K562 (cell line): ENCODE data around the gene CAVIN1. TPM values are rescaled to one million over a fixed set of nuclear protein-coding genes. Genes with fewer than 3 reads are reported as not detected.

Source experiments
- E2F6 ChIP-seq, 2 experiments: IDR thresholded peaks; 2 replicates each; pipeline ENCODE4 v1.6.1; 2011; ENCODE audit warnings: borderline replicate concordance in 1 of 2, control low read depth in 1 of 2, low read depth in 1 of 2, low read length in 1 of 2, mild to moderate bottlenecking in 1 of 2, mixed read lengths in 1 of 2, moderate library complexity in 1 of 2; ENCODE audit not compliant: insufficient read depth in 1 of 2, insufficient read length in 1 of 2, poor library complexity in 1 of 2, severe bottlenecking in 1 of 2; ENCODE audit errors: extremely low read depth in 1 of 2
- ETV1 ChIP-seq: fragments of 450-650 bp; conservative IDR thresholded peaks from 2 replicates; pipeline ENCODE4 v1.6.1; 2016; ENCODE audit warnings: missing genetic modification characterization, control low read depth, low read depth, missing compliant biosample characterization
- HMGN3 ChIP-seq: IDR thresholded peaks from 2 replicates; pipeline ENCODE4 v1.6.1; 2011; ENCODE audit warnings: borderline replicate concordance, low read depth, mild to moderate bottlenecking, mixed read lengths, low read length; ENCODE audit not compliant: insufficient read length; ENCODE audit errors: extremely low read depth
- KAT2B ChIP-seq: IDR thresholded peaks from one replicate; pipeline ENCODE4 v1.6.1; 2012; ENCODE audit warnings: low read depth, mild to moderate bottlenecking, control low read depth, inconsistent platforms, low read length, moderate library complexity
- SAP30 ChIP-seq: fragments of 200-600 bp; sonication (generic); IDR thresholded peaks from 2 replicates; pipeline ENCODE4 v1.6.1; 2012; ENCODE audit warnings: borderline replicate concordance, low read depth, mild to moderate bottlenecking, moderate library complexity, low read length, control low read depth, inconsistent platforms; ENCODE audit not compliant: insufficient read depth, poor library complexity, severe bottlenecking
- SP2 ChIP-seq: IDR thresholded peaks from 2 replicates; pipeline ENCODE4 v1.6.1; 2011; ENCODE audit warnings: mild to moderate bottlenecking, low read depth, low read length, moderate library complexity; ENCODE audit not compliant: poor library complexity, severe bottlenecking; ENCODE audit errors: extremely low read depth
- STAG1 ChIP-seq: sonication (generic); formaldehyde crosslinking; IDR thresholded peaks from 2 replicates; pipeline ENCODE4 v1.5.0; 2020; ENCODE audit warnings: missing genetic modification reagents, borderline replicate concordance
- TFAM ChIP-seq: fragments of 250-450 bp; sonication (Bioruptor Pico); conservative IDR thresholded peaks from 2 replicates; pipeline ENCODE4 v1.5.0; 2021; ENCODE audit warnings: mild to moderate bottlenecking, moderate library complexity
- UBTF ChIP-seq, 2 experiments: IDR thresholded peaks; 2 replicates each; pipeline ENCODE4 v1.6.1; 2012; ENCODE audit warnings: improper control_type of control experiment in 2 of 2, low read depth in 2 of 2, low read length in 2 of 2, borderline replicate concordance in 1 of 2
- ZBTB5 ChIP-seq: fragments of 450-650 bp; IDR thresholded peaks from 2 replicates; pipeline ENCODE4 v1.6.1; 2017; ENCODE audit warnings: antibody characterized with exemption
- ZNF717 ChIP-seq: fragments of 250-450 bp; sonication (Bioruptor Pico); IDR thresholded peaks from 2 replicates; pipeline ENCODE4 v1.5.0; 2021
- polyA plus RNA-seq, 8 experiments: library from polyadenylated mRNA; depleted of rRNA in 4 of 8; stranded (reverse) in 5 of 8; unstranded in 3 of 8; fragments of >200 nt; fragmentation: Nextera tagmentation in 2 of 8; fragmentation: Illumina TruSeq in 1 of 8; extraction: Ambion mirVana in 2 of 8; extraction: Trizol in 1 of 8; gene quantifications; 2 replicates each; pipeline versions ENCODE4 v1.2.1 to v1.2.3, GENCODE V29; 2011 to 2014; ENCODE audit warnings: inconsistent platforms in 1 of 8, missing spikeins in 1 of 8
- total RNA-seq, 7 experiments: library from RNA; depleted of rRNA in 6 of 7; stranded (reverse); fragments of >200 nt in 6 of 7; fragmentation: Illumina TruSeq in 2 of 7; extraction: Trizol in 2 of 7; gene quantifications; 2 replicates each; pipeline versions ENCODE4 v1.2.1 to v1.2.3, GENCODE V29; 2011 to 2021; ENCODE audit warnings: low replicate concordance in 1 of 7
- TF ChIP-seq, protein P1 (sequence below): sonication (generic); formaldehyde crosslinking; IDR thresholded peaks from 2 replicates; pipeline ENCODE4 v1.8.1; 2022; ENCODE audit warnings: missing genetic modification reagents
- TF ChIP-seq, protein P2 (sequence below), 3 experiments: fragments of 200-800 bp in 1 of 3; fragments of 250-450 bp in 1 of 3; fragments of 450-650 bp in 1 of 3; sonication (Bioruptor Pico) in 1 of 3; sonication (Bioruptor generic) in 1 of 3; formaldehyde crosslinking in 1 of 3; IDR thresholded peaks; 2 replicates each; pipeline versions ENCODE4 v1.6.1 to v1.8.0; 2016 to 2022; ENCODE audit warnings: mild to moderate bottlenecking in 2 of 3, missing genetic modification characterization in 2 of 3, missing compliant biosample characterization in 1 of 3, moderate library complexity in 1 of 3

CAVIN1 gene
- total and polyA plus RNA-seq, 9 of the 15 experiments (the other 6 are each of a cell fraction or from before 2014, with no cell fraction given): 6.8 to 162 (median 74.5) TPM

- 0 out of 4 replicates have a peak, but pooled peaks of 1 of the 2 experiments have one; percentile 67 for TF ChIP-seq UBTF (IDR thresholded peaks at IDR 0.05; ENCODE audit: borderline replicate concordance in 1 of 2, low read depth in 2 of 2, low read length in 2 of 2)
- no peak for TF ChIP-seq SP2
- TF ChIP-seq ETV1 (tag): no peak
- 0 out of 2 replicates have a peak, but pooled peaks have one; percentile 11 for TF ChIP-seq STAG1
- TF ChIP-seq, protein P1, sequence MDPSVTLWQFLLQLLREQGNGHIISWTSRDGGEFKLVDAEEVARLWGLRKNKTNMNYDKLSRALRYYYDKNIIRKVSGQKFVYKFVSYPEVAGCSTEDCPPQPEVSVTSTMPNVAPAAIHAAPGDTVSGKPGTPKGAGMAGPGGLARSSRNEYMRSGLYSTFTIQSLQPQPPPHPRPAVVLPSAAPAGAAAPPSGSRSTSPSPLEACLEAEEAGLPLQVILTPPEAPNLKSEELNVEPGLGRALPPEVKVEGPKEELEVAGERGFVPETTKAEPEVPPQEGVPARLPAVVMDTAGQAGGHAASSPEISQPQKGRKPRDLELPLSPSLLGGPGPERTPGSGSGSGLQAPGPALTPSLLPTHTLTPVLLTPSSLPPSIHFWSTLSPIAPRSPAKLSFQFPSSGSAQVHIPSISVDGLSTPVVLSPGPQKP (CRISPR knock-in tag): no peak
- no peak for TF ChIP-seq ZNF717 (CRISPR knock-in tag)
- no peak for TF ChIP-seq KAT2B
- TF ChIP-seq, protein P2, sequence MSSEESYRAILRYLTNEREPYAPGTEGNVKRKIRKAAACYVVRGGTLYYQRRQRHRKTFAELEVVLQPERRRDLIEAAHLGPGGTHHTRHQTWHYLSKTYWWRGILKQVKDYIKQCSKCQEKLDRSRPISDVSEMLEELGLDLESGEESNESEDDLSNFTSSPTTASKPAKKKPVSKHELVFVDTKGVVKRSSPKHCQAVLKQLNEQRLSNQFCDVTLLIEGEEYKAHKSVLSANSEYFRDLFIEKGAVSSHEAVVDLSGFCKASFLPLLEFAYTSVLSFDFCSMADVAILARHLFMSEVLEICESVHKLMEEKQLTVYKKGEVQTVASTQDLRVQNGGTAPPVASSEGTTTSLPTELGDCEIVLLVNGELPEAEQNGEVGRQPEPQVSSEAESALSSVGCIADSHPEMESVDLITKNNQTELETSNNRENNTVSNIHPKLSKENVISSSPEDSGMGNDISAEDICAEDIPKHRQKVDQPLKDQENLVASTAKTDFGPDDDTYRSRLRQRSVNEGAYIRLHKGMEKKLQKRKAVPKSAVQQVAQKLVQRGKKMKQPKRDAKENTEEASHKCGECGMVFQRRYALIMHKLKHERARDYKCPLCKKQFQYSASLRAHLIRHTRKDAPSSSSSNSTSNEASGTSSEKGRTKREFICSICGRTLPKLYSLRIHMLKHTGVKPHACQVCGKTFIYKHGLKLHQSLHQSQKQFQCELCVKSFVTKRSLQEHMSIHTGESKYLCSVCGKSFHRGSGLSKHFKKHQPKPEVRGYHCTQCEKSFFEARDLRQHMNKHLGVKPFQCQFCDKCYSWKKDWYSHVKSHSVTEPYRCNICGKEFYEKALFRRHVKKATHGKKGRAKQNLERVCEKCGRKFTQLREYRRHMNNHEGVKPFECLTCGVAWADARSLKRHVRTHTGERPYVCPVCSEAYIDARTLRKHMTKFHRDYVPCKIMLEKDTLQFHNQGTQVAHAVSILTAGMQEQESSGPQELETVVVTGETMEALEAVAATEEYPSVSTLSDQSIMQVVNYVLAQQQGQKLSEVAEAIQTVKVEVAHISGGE (CRISPR knock-in tag; IDR thresholded peaks at IDR 0.05): peak in 1 of 3 experiments; percentile 64; a peak in 1 of 6 replicates
- peak; percentile 12 for TF ChIP-seq HMGN3
- TF ChIP-seq ZBTB5: no peak
- peak; percentile 70 for TF ChIP-seq SAP30
- no peak for TF ChIP-seq TFAM (CRISPR knock-in tag)
- TF ChIP-seq E2F6 (IDR thresholded peaks at IDR 0.05; ENCODE audit: borderline replicate concordance in 1 of 2, extremely low read depth in 1 of 2, insufficient read depth in 1 of 2, insufficient read length in 1 of 2, low read depth in 1 of 2, low read length in 1 of 2, poor library complexity in 1 of 2, severe bottlenecking in 1 of 2): peak in 1 of 2 experiments; percentile 28
These were observed 35.2 kb downstream of the CAVIN1 start (continued) for GRCh38 chr17:42387661-42388380.
